ENCODE data around the gene DAAM1.
A peak's percentile ranks its signal among the peaks of the same experiment; 100 is the strongest.

DNA sequence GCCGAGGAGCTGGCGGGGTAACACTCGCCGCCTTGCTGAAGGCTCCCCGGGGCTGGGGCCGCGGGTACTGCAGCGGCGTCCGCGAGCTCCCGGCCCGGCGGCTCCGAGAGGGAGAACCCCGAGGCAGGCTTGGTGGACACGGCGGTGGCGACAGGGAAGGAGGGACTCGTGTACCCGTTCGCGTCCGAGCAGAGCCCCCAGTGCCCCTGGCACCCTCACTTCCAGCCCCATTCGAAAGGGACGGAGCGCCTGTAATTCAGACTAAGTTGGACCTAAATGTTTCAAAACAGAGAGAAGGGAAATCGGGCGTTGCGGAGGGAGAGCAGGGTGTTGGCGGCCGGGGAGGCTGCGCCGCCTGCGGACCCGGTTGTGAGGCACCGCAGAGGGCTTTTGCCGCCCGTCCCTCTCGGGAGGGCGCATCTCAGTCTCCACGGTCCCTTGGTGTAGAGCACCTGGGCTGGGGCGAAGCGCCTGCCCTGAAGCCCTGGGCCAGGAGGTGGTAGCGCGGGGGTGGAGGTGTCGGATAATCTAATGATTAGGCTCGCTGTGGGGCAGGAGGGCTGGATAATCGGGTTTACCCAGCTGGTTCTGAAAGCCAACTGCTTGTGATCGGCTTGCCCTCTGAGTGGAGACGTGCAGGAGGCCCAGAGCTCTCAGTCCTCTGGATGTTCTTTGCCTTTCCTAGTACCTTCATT lies 771 bp downstream of the DAAM1 start:
- TF ChIP-seq, protein P1, sequence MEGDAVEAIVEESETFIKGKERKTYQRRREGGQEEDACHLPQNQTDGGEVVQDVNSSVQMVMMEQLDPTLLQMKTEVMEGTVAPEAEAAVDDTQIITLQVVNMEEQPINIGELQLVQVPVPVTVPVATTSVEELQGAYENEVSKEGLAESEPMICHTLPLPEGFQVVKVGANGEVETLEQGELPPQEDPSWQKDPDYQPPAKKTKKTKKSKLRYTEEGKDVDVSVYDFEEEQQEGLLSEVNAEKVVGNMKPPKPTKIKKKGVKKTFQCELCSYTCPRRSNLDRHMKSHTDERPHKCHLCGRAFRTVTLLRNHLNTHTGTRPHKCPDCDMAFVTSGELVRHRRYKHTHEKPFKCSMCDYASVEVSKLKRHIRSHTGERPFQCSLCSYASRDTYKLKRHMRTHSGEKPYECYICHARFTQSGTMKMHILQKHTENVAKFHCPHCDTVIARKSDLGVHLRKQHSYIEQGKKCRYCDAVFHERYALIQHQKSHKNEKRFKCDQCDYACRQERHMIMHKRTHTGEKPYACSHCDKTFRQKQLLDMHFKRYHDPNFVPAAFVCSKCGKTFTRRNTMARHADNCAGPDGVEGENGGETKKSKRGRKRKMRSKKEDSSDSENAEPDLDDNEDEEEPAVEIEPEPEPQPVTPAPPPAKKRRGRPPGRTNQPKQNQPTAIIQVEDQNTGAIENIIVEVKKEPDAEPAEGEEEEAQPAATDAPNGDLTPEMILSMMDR (conservative IDR thresholded peaks at IDR 0.05; ENCODE audit: low read length): 0 out of 2 replicates have a peak, but pooled peaks have one; percentile 33
- TF ChIP-seq EZH2phosphoT487 (IDR thresholded peaks at IDR 0.05; ENCODE audit: borderline replicate concordance, low read depth, low read length): no peak

All from OCI-LY7 (cell line).